OCI-LY3 (cell line): ENCODE data around the gene HCAR2.
"Not testable (repeated sequence)": the region's sequence is repeated elsewhere in the genome, so short reads cannot be mapped to it uniquely, and the experiment has no call there.

Experiments used
- H2AFZ ChIP-seq: fragments of 200-600, 300-600 bp; shearing (Covaris generic); 2 replicates; pipeline ENCODE4 v1.6.0; 2014; ENCODE audit warnings: antibody characterized with exemption, low read depth, low read length
- H3K27ac ChIP-seq: fragments of 200-600, 300-600 bp; sonication (generic); 2 replicates; pipeline ENCODE4 v1.5.1; 2014; ENCODE audit warnings: mild to moderate bottlenecking, low read length, moderate library complexity, mixed read lengths
- H3K27me3 ChIP-seq: fragments of 200-600, 300-600 bp; sonication (generic); 2 replicates; pipeline ENCODE4 v1.6.1; 2014; ENCODE audit warnings: low read depth, low read length, mixed read lengths
- H3K36me3 ChIP-seq: fragments of 200-600, 300-600 bp; sonication (generic); replicated peaks from 2 replicates; pipeline ENCODE3; 2014; ENCODE audit warnings: low read depth, low read length, mixed read lengths
- H3K4me1 ChIP-seq: fragments of 300-600, 200-600 bp; sonication (generic); 2 replicates; pipeline ENCODE4 v1.6.1; 2014; ENCODE audit warnings: low read length, mixed read lengths
- H3K4me2 ChIP-seq: fragments of 200-600, 300-600 bp; sonication (generic); 2 replicates; pipeline ENCODE4 v1.6.1; 2014; ENCODE audit warnings: low read length, mixed read lengths
- H3K4me3 ChIP-seq: fragments of 300-600, 200-600 bp; sonication (generic); 2 replicates; pipeline ENCODE4 v1.5.1; 2014; ENCODE audit warnings: antibody characterized with exemption, mild to moderate bottlenecking, low read length, moderate library complexity
- H3K79me2 ChIP-seq: fragments of 300-600, 200-600 bp; shearing (Covaris generic); 2 replicates; pipeline ENCODE4 v1.6.1; 2014; ENCODE audit warnings: mild to moderate bottlenecking, low read length, mixed read lengths
- H3K9ac ChIP-seq: fragments of 300-600, 200-600 bp; shearing (Covaris generic); 2 replicates; pipeline ENCODE4 v1.6.0; 2014; ENCODE audit warnings: mild to moderate bottlenecking, low read length, moderate library complexity
- H3K9me3 ChIP-seq: fragments of 200-600, 300-600 bp; shearing (Covaris generic); 2 replicates; pipeline ENCODE4 v1.6.1; 2014; ENCODE audit warnings: low read length, mixed read lengths; ENCODE audit not compliant: insufficient read depth
- H4K20me1 ChIP-seq: fragments of 200-600, 300-600 bp; sonication (generic); 2 replicates; pipeline ENCODE4 v1.6.1; 2016; ENCODE audit warnings: low read length, mixed read lengths; ENCODE audit not compliant: insufficient read depth
- EZH2phosphoT487 ChIP-seq: fragments of 200-600 bp; shearing (Covaris generic); IDR thresholded peaks from 2 replicates; pipeline ENCODE4 v1.6.1; 2018; ENCODE audit warnings: antibody characterized with exemption, mixed run types, low read depth
- TF ChIP-seq, protein P1 (sequence below): fragments of 200-600, 300-600 bp; sonication (generic); IDR thresholded peaks from 2 replicates; pipeline ENCODE4 v1.5.1; 2014; ENCODE audit warnings: antibody characterized with exemption, low read length, low read depth

Gene HCAR2

DNA sequence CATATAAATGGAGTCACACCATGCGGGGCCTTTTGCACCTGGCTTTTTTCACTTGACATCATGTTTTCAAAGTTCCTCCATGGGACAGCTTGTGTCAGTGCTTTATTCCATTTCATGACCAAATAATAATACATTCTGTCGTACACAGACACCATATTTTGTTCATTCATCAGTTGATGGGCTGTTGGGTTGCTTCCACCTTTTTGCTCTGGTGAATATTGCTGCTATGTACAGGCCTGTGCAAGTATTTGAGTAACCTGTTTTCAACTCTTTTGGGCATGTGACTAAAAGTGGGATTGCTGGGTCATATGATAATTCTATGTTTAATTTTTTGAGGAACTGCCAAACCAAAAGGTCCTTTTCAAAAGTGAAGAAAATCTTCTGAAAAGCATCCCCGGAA, 46.9 kb downstream of the HCAR2 start:
- Histone ChIP-seq H3K27ac (peak overlapping the region; percentile 50), H3K27me3 (no peaks in the 10 kb centered on the region), H3K79me2 (no peaks in the 10 kb centered on the region), H2AFZ (peak overlapping the region; percentile 83), H3K36me3 (no peaks in the 10 kb centered on the region), H3K4me2 (peak overlapping the region; percentile 50), H3K4me1 (peaks cover 12% of the 10 kb centered on the region), H3K9ac (no peak overlapping the region), H3K4me3 (peak overlapping the region; percentile 30; the same call in 1 of the 2 replicates), H3K9me3 (no peaks in the 10 kb centered on the region), H4K20me1 (no peaks in the 10 kb centered on the region)
- TF ChIP-seq, protein P1, sequence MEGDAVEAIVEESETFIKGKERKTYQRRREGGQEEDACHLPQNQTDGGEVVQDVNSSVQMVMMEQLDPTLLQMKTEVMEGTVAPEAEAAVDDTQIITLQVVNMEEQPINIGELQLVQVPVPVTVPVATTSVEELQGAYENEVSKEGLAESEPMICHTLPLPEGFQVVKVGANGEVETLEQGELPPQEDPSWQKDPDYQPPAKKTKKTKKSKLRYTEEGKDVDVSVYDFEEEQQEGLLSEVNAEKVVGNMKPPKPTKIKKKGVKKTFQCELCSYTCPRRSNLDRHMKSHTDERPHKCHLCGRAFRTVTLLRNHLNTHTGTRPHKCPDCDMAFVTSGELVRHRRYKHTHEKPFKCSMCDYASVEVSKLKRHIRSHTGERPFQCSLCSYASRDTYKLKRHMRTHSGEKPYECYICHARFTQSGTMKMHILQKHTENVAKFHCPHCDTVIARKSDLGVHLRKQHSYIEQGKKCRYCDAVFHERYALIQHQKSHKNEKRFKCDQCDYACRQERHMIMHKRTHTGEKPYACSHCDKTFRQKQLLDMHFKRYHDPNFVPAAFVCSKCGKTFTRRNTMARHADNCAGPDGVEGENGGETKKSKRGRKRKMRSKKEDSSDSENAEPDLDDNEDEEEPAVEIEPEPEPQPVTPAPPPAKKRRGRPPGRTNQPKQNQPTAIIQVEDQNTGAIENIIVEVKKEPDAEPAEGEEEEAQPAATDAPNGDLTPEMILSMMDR = no peak
- TF ChIP-seq EZH2phosphoT487 = no peak

DNA sequence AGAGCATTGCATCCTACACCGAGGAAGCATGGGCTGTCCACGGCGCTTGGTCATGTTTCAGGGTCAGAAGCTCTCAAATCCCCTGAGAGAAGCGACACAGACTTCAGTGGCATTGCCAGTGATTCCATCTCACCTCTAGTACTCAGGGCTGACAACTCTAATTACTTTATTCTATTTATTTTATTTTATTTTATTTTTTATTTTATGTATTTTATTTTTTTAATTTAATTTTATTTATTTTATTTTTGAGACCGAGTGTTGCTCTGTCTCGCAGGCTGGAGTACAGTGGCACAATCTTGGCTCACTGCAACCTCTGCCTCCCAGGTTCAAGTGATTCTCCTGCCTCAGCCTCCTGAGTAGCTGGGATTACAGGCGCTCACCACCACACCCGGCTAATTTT, 49.9 kb downstream of the HCAR2 start:
- not testable (repeated sequence) for H3K79me2 ChIP-seq, H3K27ac ChIP-seq, H4K20me1 ChIP-seq, H3K9me3 ChIP-seq, H3K4me2 ChIP-seq, H2AFZ ChIP-seq, H3K27me3 ChIP-seq, H3K9ac ChIP-seq, H3K36me3 ChIP-seq, H3K4me3 ChIP-seq
- peaks cover 12% of the 10 kb centered on the region for H3K4me1 ChIP-seq

DNA sequence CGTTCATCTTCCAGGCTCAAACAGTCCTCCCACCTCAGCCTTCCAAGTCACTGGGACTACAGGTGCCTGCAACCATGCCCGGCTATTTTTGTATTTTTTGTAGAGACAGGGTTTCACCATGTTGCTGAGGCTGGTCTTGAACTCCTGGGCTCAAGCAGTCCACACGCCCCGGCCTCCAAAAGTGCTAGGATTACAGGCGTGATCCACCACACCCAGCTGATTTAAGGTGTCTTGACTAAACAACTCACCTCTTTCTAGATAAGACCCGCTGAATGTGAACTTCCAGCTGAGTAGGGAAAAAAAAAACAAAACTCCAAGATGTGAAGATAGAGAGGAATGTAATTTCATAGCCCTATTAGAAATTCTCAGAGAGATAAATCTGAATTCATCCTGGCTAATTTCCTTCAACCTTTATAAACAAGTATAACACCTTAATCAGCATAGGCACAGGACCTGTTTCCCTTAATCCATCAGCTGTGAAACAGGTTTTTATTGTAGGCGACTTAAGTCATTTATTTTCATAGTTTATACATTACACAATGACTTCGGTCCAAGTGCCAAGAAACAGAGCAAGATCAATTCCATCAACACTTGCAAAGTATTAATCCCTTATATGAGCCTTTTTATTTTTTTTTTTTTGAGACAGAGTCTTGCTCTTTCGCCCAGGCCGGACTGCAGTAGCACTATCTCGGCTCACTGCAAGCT, 51.5 kb downstream of the HCAR2 start:
- Histone ChIP-seq H3K4me2 (no peak overlapping the region), H2AFZ (no peak overlapping the region), H4K20me1 (no peaks in the 10 kb centered on the region), H3K36me3 (no peaks in the 10 kb centered on the region), H3K27ac (no peak overlapping the region), H3K79me2 (no peaks in the 10 kb centered on the region), H3K27me3 (no peaks in the 10 kb centered on the region), H3K4me1 (peaks cover 21% of the 10 kb centered on the region), H3K9ac (no peak overlapping the region), H3K4me3 (no peak overlapping the region), H3K9me3 (no peaks in the 10 kb centered on the region)
- TF ChIP-seq, protein P1 = no peak
- no peak for TF ChIP-seq EZH2phosphoT487
